K562 treated with DMSO at 1 percent for 4 hours (cell line): ENCODE data around the gene TOPBP1. TPM values are rescaled to one million over a fixed set of nuclear protein-coding genes. Genes with fewer than 3 reads are reported as not detected.

ENCODE experiments used
- total RNA-seq: library from RNA; unstranded; fragments of 300-600 nt; gene quantifications from 2 replicates; pipeline ENCODE4 v1.2.3, GENCODE V29; 2022; ENCODE audit not compliant: insufficient read depth

TOPBP1 gene
- total RNA-seq, result 20.6 and 27.1 TPM in 2 replicates

GRCh38 chr3:133661454-133662277 is at the start of gene TOPBP1:
TOPBP1 (minus strand) TSS chr3:133661941; CDS start chr3:133661127, 814 bp downstream.

GRCh38 chr3:133573629-133574194 is 88.0 kb downstream of the TOPBP1 start, which contains the start of gene CDV3:
CDV3 (plus strand) TSS chr3:133573686; CDS start chr3:133574045, 359 bp downstream.

Other genes with a start within 250 kb of the TOPBP1 start
- 37.0 and 48.8 TPM in 2 replicates for gene CDV3, start 88.3 kb downstream of the TOPBP1 start, total RNA-seq
- gene TF, start 84.5 kb upstream of the TOPBP1 start, total RNA-seq, result 3.1 and 3.3 TPM in 2 replicates
- gene SRPRB, start 143.9 kb upstream of the TOPBP1 start, total RNA-seq, result 9.9 and 14.8 TPM in 2 replicates
- gene RAB6B, start 233.9 kb upstream of the TOPBP1 start, total RNA-seq, result 8.6 and 12.8 TPM in 2 replicates